Esophagus squamous epithelium (tissue), 5 donors: ENCODE results near the gene SERPINE2. TPM values are rescaled to one million over a fixed set of nuclear protein-coding genes. Genes with fewer than 3 reads are reported as not detected.
"Not testable (repeated sequence)": the region's sequence is repeated elsewhere in the genome, so short reads cannot be mapped to it uniquely, and the experiment has no call there.

ENCODE experiments used
- DNase-seq: peaks from one replicate; lab custom pipeline; 2025; lab: John Stamatoyannopoulos, UW
- H3K27ac ChIP-seq, 4 donors: fragments of 200-600 bp; sonication (generic); one replicate each; pipeline ENCODE4 v1.5.1; 2016 to 2019; ENCODE audit warnings: mild to moderate bottlenecking in 1 of 4
- H3K27me3 ChIP-seq, 4 donors: fragments of 200-600 bp; sonication (generic); 1 replicate in 3 of 4; 2 replicates in 1 of 4; pipeline versions ENCODE4 v1.5.1 to v1.6.0; 2017 to 2021; ENCODE audit warnings: antibody characterized with exemption in 1 of 4
- H3K36me3 ChIP-seq, 3 donors: fragments of 200-600 bp; sonication (generic); one replicate each; pipeline ENCODE4 v1.5.1; 2016 to 2019
- H3K4me1 ChIP-seq, 3 donors: fragments of 200-600 bp; sonication (generic); one replicate each; pipeline ENCODE4 v1.5.1; 2017 to 2019
- H3K4me3 ChIP-seq, 4 donors: fragments of 200-600 bp; sonication (generic); 1 replicate in 3 of 4; 2 replicates in 1 of 4; pipeline ENCODE4 v1.5.1; 2016 to 2019; ENCODE audit warnings: mild to moderate bottlenecking in 2 of 4, moderate library complexity in 1 of 4
- H3K9me3 ChIP-seq, 3 donors: fragments of 200-600 bp; sonication (generic); one replicate each; pipeline ENCODE4 v1.5.1; 2016 to 2019
- CTCF ChIP-seq, 6 experiments: fragments of 450-650 bp in 4 of 6; fragments of 200-600 bp in 2 of 6; sonication (generic) in 2 of 6; IDR thresholded peaks; one replicate each; pipeline ENCODE4 v1.5.1; 2016 to 2019; ENCODE audit warnings: antibody characterized with exemption in 6 of 6, mild to moderate bottlenecking in 4 of 6, moderate library complexity in 4 of 6
- POLR2A ChIP-seq, 4 donors: fragments of 450-650 bp; IDR thresholded peaks; one replicate each; pipeline ENCODE4 v1.6.1; 2017; ENCODE audit warnings: antibody characterized with exemption in 4 of 4, mild to moderate bottlenecking in 4 of 4, moderate library complexity in 3 of 4
- WGBS, 2 donors: methylation state at CpG; one replicate each; pipeline ENCODE4 v1.1.5; 2018; 5-methylcytosine and 5-hydroxymethylcytosine counted together
- intact Hi-C: fragments of 100-400 bp; cut with DNase I; formaldehyde crosslinking; loops from one replicate; pipeline ENCODE4 v1.15.0; 2022
- total RNA-seq, 4 donors: library from RNA; depleted of rRNA; stranded (reverse); fragments of >200 nt; gene quantifications; one replicate each; pipeline ENCODE4 v1.1.0, GENCODE V29; 2016
- donor health status: DM: yes; HTN: yes; CAD: no.

The SERPINE2 gene
- total RNA-seq, 4 donors from 2014 or later: 18.3 to 43.8 (median 22.1) TPM

GRCh38 chr2:224009605-224010315, 29.3 kb downstream of the SERPINE2 start:
- H3K27me3 ChIP-seq: no peaks in the 10 kb centered on the region
- no peak overlapping the region for H3K27ac ChIP-seq
- DNase-seq: no peak
- no peak for TF ChIP-seq POLR2A (IDR thresholded peaks at IDR 0.05)
- TF ChIP-seq CTCF (IDR thresholded peaks at IDR 0.05): no peak
- WGBS, 2 donors: 36 to 41% methylated on average over 3 to 5 of the region's 5 CpGs
- intact Hi-C loops: no loop called here
- H3K36me3 ChIP-seq: no peaks in the 10 kb centered on the region
- H3K4me1 ChIP-seq: peaks cover 0 to 7% (median 3%) of the 10 kb centered on the region in 3 donors
- no peaks in the 10 kb centered on the region for H3K9me3 ChIP-seq
- no peak overlapping the region for H3K4me3 ChIP-seq

DNA sequence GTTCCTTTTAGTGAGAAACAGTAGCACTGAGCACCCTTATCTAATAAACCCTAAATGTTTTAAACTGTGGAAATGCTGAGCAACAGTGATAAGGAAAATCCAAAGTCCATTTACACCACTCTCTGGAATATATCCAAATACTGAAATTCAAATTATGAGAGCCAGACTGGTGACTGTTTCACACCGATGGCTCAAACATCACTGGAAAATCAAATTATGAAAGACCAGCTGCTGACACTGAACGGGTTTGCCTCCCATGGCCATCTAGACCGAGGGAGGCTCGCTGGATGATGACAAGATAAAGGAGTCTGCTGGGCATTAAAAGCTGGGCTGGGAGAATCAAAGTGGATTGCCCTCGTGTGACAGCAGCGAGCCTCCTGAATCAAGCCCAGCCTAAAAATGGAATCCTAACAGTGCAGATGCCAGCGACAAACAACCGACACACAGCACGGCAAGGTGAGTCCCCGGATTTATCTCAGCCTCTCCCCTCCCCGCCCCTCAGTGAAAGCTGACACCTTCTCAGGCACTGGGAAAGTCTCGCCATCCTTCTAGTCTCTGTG, 30.3 kb downstream of the SERPINE2 start:
- Histone ChIP-seq H3K27ac (no peak overlapping the region), H3K27me3 (no peaks in the 10 kb centered on the region), H3K9me3 (no peaks in the 10 kb centered on the region), H3K4me1 (peaks cover 0 to 7% (median 3%) of the 10 kb centered on the region in 3 donors), H3K4me3 (no peak overlapping the region), H3K36me3 (no peaks in the 10 kb centered on the region)
- 80 to 86% methylated on average over 10 to 12 of the region's 12 CpGs for WGBS, 2 donors
- DNase-seq: no peak
- intact Hi-C loops: no loop called here
- no peak for TF ChIP-seq CTCF (IDR thresholded peaks at IDR 0.05)
- TF ChIP-seq POLR2A (IDR thresholded peaks at IDR 0.05): no peak

- Histone ChIP-seq H3K4me3 (no peak overlapping the region), H3K36me3 (peaks cover 0 to 15% (median 0%) of the 10 kb centered on the region in 3 donors), H3K9me3 (no peaks in the 10 kb centered on the region), H3K4me1 (peaks cover 0 to 5% (median 0%) of the 10 kb centered on the region in 3 donors), H3K27ac (no peak overlapping the region), H3K27me3 (no peaks in the 10 kb centered on the region)
- WGBS, 2 donors: 68 to 72% methylated on average over 16 of the region's 16 CpGs
- no peak for DNase-seq
- intact Hi-C loops: no loop called here
- TF ChIP-seq CTCF (IDR thresholded peaks at IDR 0.05): no peak
Measured at GRCh38 chr2:224004105-224004695, 34.9 kb downstream of the SERPINE2 start.

DNA sequence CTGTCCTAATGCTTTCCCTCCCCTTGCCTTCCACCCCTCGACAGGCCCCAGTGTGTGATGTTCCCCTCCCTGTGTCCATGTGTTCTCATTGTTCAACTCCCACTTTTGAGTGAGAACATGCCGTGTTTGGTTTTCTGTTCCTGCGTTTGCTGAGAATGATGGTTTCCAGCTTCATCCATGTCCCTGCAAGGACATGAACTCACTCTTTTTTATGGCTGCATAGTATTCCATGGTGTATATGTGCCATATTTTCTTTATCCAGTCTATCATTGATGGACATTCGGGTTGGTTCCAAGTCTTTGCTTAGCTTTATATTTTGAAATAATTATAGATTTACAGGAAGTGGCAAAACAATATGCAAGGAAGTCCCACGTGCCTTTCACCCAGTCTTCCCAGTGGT, 38.4 kb downstream of the SERPINE2 start:
- H3K36me3 ChIP-seq: peaks cover 0 to 25% (median 0%) of the 10 kb centered on the region in 3 donors
- 90 to 94% methylated on average over 4 to 5 of the region's 5 CpGs for WGBS, 2 donors
- H3K27ac ChIP-seq, H3K9me3 ChIP-seq, DNase-seq, H3K27me3 ChIP-seq, intact Hi-C loops, H3K4me3 ChIP-seq: not testable (repeated sequence)
- peaks cover 0 to 15% (median 0%) of the 10 kb centered on the region in 3 donors for H3K4me1 ChIP-seq

DNA sequence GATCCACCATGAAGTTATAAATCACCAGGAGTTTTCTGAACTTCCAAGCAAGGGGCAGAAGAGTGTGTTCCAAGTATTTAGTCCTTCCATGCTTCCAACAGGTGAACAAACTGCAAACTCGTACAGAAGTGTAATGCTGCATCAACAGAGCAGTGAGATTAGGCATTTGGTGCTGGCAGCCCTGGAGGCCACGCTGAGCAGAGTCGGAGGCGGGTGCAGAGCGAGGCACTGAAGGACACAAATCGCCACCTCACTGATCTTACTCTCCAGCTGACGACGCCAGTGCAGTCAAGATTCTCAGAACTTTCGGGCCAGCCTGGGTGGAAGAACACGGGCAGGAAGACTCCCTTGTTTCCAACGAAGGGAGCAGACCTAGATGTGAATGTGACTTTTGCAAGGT, 39.2 kb downstream of the SERPINE2 start:
- intact Hi-C loops: loop anchor here (5.0 kb wide), 1 partner anchor 282 kb away; no protein-coding TSS in a partner anchor
- 63 to 95% methylated on average over 4 to 9 of the region's 11 CpGs for WGBS, 2 donors

More for the DNA sequence above, 39.2 kb downstream of the SERPINE2 start:
- no peak overlapping the region for H3K4me3 ChIP-seq
- no peak overlapping the region for H3K27ac ChIP-seq
- H3K4me1 ChIP-seq: peaks cover 0 to 15% (median 0%) of the 10 kb centered on the region in 3 donors
- no peaks in the 10 kb centered on the region for H3K27me3 ChIP-seq
- no peak for DNase-seq
- H3K9me3 ChIP-seq: no peaks in the 10 kb centered on the region
- TF ChIP-seq POLR2A (IDR thresholded peaks at IDR 0.05) (no peak), CTCF (IDR thresholded peaks at IDR 0.05) (no peak)
- peaks cover 0 to 25% (median 0%) of the 10 kb centered on the region in 3 donors for H3K36me3 ChIP-seq
